ENCODE results near the gene SNCA. TPM values are rescaled to one million over a fixed set of nuclear protein-coding genes. Genes with fewer than 3 reads are reported as not detected.

Gene SNCA
- total and polyA plus RNA-seq, 2 of the 8 experiments (the other 6 are each of a cell fraction or from before 2014, with no cell fraction given) = 8.5 to 16.8 TPM

DNA sequence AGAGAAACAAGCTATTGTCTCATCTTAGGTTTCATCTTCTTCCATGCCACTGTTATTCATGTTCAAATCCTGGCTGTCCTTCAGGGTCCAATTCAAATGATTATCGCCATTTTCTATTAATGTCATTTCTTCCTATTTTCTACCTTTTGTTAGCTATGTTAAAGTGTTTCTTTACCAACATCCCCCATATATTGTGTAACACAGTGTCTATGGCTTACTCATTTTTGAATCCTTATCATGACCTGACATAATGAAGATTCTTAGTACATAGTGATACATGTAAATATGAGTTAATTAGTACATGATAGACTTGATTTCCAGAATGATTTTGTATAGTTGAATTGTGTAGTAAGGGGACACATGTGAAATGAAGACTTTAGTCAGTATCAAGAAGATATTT is 152.4 kb downstream of the SNCA start:
- Histone ChIP-seq H3K4me3 (ENCODE audit: extremely low read depth in 1 of 4, insufficient read depth in 2 of 4, low read depth in 3 of 4, low read length in 4 of 4) (no peak overlapping the region), H4K8ac (ENCODE audit: extremely low read depth, insufficient read depth, low read length) (no peak overlapping the region), H3K79me1 (ENCODE audit: low read depth, low read length) (no peaks in the 10 kb centered on the region; the same call in 1 of the 2 replicates), H3K4ac (replicated peaks; ENCODE audit: insufficient read length, low read depth, low read length) (no peak overlapping the region), H3K23ac (ENCODE audit: insufficient read length) (no peak overlapping the region), H3K23me2 (ENCODE audit: low read depth, low read length) (no peaks in the 10 kb centered on the region), H3K18ac (ENCODE audit: extremely low read depth, low read length) (no peak overlapping the region), H3K14ac (ENCODE audit: insufficient read length) (no peak overlapping the region), H3K27ac (ENCODE audit: low read depth, low read length) (no peak overlapping the region), H3K79me2 (ENCODE audit: control insufficient read depth in 1 of 2, insufficient read depth in 2 of 2, low read length in 2 of 2) (peaks cover 0 to 47% of the 10 kb centered on the region in 2 experiments; a peak in 3 of 4 replicates), H3K9me3 (ENCODE audit: insufficient read depth in 2 of 2, low read depth in 1 of 2, low read length in 1 of 2) (no peaks in the 10 kb centered on the region), H2BK20ac (ENCODE audit: low read length) (no peak overlapping the region), H2AK5ac (ENCODE audit: low read depth, low read length) (no peak overlapping the region), H2BK15ac (ENCODE audit: low read length) (no peak overlapping the region), H2BK5ac (ENCODE audit: low read depth, low read length) (no peak overlapping the region), H4K91ac (replicated peaks; ENCODE audit: insufficient read length, low read length) (no peak overlapping the region), H3K36me3 (ENCODE audit: control insufficient read depth in 2 of 4, insufficient read depth in 4 of 4, low read length in 3 of 4) (peaks cover 0 to 31% (median 17%) of the 10 kb centered on the region in 4 experiments; a peak in 4 of 8 replicates), H3K9ac (replicated peaks in 1 of 4; ENCODE audit: extremely low read depth in 1 of 4, low read depth in 3 of 4, low read length in 3 of 4) (no peak overlapping the region), H3K4me2 (ENCODE audit: insufficient read depth in 1 of 2, low read depth in 2 of 2, low read length in 2 of 2) (no peak overlapping the region), H3K4me1 (replicated peaks in 1 of 4; ENCODE audit: control insufficient read depth in 3 of 4, insufficient read depth in 4 of 4, low read length in 3 of 4) (peaks cover 0 to 3% (median 0%) of the 10 kb centered on the region in 4 experiments; a peak in 2 of 7 replicates), H4K20me1 (replicated peaks in 1 of 2; ENCODE audit: control insufficient read depth in 1 of 2, insufficient read depth in 2 of 2, low read length in 2 of 2) (peaks cover 0 to 2% of the 10 kb centered on the region in 2 experiments), H3K56ac (replicated peaks; ENCODE audit: insufficient read length, low read depth, low read length) (no peak overlapping the region), H3K27me3 (replicated peaks in 1 of 4; ENCODE audit: control insufficient read depth in 3 of 4, extremely low read depth in 1 of 4, insufficient read depth in 3 of 4, low read length in 3 of 4) (peaks cover 0 to 1% (median 0%) of the 10 kb centered on the region in 4 experiments; a peak in 1 of 7 replicates), H4K5ac (ENCODE audit: insufficient read length, low read depth, low read length) (no peak overlapping the region), H2BK12ac (ENCODE audit: low read depth, low read length) (no peak overlapping the region), H2AFZ (ENCODE audit: low read length) (no peak overlapping the region), H2BK120ac (replicated peaks; ENCODE audit: low read depth, low read length) (no peak overlapping the region)
- DNase-seq (ENCODE audit: low read depth in 1 of 2, low spot score in 2 of 2) (no peak), FAIRE-seq (no peak)
- CTCF ChIA-PET (ENCODE audit: partially characterized antibody) = no interaction called here
- POLR2A ChIA-PET (ENCODE audit: partially characterized antibody) = no interaction called here
- 96% methylated on average over 1 of the region's 1 CpG; no CpG with 5 or more reads in 1 of the 2 experiments for WGBS, 2 experiments (ENCODE audit: extremely low coverage in 1 of 2, insufficient coverage in 1 of 2, insufficient read length in 1 of 2, insufficient replicate concordance in 2 of 2, low coverage in 1 of 2, low lambda C conversion rate in 2 of 2, missing lambda C conversion rate in 1 of 2)
- no peak for TF ChIP-seq HDAC6 (IDR thresholded peaks at IDR 0.05; ENCODE audit: low read depth, low read length)
- TF ChIP-seq FOSL1 (IDR thresholded peaks at IDR 0.05; ENCODE audit: insufficient read depth, low read depth, low read length) = no peak
- TF ChIP-seq KDM5A (IDR thresholded peaks at IDR 0.05; ENCODE audit: low read length) = no peak
- no peak for TF ChIP-seq RAD21 (IDR thresholded peaks at IDR 0.05 in 1 of 2, conservative IDR thresholded peaks at IDR 0.05 in 1 of 2; ENCODE audit: low read depth in 2 of 2, low read length in 2 of 2)
- no peak for TF ChIP-seq RNF2 (IDR thresholded peaks at IDR 0.05; ENCODE audit: borderline replicate concordance, low read depth, low read length, missing control alignments, poor library complexity, severe bottlenecking)
- TF ChIP-seq, protein P1, sequence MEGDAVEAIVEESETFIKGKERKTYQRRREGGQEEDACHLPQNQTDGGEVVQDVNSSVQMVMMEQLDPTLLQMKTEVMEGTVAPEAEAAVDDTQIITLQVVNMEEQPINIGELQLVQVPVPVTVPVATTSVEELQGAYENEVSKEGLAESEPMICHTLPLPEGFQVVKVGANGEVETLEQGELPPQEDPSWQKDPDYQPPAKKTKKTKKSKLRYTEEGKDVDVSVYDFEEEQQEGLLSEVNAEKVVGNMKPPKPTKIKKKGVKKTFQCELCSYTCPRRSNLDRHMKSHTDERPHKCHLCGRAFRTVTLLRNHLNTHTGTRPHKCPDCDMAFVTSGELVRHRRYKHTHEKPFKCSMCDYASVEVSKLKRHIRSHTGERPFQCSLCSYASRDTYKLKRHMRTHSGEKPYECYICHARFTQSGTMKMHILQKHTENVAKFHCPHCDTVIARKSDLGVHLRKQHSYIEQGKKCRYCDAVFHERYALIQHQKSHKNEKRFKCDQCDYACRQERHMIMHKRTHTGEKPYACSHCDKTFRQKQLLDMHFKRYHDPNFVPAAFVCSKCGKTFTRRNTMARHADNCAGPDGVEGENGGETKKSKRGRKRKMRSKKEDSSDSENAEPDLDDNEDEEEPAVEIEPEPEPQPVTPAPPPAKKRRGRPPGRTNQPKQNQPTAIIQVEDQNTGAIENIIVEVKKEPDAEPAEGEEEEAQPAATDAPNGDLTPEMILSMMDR (IDR thresholded peaks at IDR 0.05; ENCODE audit: control extremely low read depth in 1 of 3, insufficient read depth in 1 of 3, low read depth in 1 of 3, low read length in 3 of 3) = no peak
- no peak for TF ChIP-seq CTBP2 (IDR thresholded peaks at IDR 0.05; ENCODE audit: borderline replicate concordance, insufficient read depth, insufficient read length, low read length)
- no peak for TF ChIP-seq BRCA1 (IDR thresholded peaks at IDR 0.05; ENCODE audit: low read depth, low read length)
